ENCODE results near the gene PPP1R15B. TPM values are rescaled to one million over a fixed set of nuclear protein-coding genes. Genes with fewer than 3 reads are reported as not detected.
A peak's percentile ranks its signal among the peaks of the same experiment; 100 is the strongest.

Gene PPP1R15B
- total RNA-seq, 4 donors from 2014 or later, result 62.3 to 238 (median 124) TPM

DNA sequence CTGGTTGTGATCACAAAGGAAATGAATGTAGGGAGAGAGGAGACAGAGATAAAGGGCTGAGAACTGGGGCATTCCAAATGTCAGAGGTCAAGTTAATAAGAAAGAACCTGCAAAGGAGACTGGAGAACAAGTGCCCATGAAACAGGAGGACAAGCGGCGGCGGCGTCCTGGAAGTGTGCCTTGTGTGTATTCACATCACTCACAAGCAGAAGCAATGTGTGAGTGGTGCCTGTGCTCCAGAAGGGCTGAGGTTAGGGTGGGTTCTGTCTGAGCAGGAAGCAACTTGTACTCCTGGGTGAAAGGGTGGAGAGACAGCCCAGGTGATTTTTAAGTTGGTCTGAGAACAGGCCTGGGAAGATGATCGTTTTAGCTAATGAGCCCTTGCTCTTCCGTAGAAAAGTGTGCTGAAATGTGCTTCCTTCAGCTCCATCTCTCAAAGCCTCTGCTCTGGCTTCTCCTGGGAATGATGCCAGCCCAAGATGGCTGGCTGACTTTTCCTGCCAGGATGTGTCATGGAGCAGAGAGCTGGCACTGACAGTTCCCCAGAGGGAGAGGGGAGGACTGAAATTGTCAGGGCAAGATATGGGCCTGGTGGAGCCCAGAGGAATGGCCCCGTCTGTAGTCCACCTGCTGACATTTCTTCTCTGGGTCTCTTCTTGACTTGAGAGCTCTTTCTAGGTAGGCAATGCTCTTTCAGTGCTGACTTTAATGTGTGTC lies 26.8 kb downstream of the PPP1R15B start:
- no peak for DNase-seq (ENCODE audit: low spot score)
- peak; percentile 57 for ATAC-seq (ENCODE audit: low FRiP score)
- TF ChIP-seq, protein P1, sequence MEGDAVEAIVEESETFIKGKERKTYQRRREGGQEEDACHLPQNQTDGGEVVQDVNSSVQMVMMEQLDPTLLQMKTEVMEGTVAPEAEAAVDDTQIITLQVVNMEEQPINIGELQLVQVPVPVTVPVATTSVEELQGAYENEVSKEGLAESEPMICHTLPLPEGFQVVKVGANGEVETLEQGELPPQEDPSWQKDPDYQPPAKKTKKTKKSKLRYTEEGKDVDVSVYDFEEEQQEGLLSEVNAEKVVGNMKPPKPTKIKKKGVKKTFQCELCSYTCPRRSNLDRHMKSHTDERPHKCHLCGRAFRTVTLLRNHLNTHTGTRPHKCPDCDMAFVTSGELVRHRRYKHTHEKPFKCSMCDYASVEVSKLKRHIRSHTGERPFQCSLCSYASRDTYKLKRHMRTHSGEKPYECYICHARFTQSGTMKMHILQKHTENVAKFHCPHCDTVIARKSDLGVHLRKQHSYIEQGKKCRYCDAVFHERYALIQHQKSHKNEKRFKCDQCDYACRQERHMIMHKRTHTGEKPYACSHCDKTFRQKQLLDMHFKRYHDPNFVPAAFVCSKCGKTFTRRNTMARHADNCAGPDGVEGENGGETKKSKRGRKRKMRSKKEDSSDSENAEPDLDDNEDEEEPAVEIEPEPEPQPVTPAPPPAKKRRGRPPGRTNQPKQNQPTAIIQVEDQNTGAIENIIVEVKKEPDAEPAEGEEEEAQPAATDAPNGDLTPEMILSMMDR (IDR thresholded peaks at IDR 0.05), result no peak

DNA sequence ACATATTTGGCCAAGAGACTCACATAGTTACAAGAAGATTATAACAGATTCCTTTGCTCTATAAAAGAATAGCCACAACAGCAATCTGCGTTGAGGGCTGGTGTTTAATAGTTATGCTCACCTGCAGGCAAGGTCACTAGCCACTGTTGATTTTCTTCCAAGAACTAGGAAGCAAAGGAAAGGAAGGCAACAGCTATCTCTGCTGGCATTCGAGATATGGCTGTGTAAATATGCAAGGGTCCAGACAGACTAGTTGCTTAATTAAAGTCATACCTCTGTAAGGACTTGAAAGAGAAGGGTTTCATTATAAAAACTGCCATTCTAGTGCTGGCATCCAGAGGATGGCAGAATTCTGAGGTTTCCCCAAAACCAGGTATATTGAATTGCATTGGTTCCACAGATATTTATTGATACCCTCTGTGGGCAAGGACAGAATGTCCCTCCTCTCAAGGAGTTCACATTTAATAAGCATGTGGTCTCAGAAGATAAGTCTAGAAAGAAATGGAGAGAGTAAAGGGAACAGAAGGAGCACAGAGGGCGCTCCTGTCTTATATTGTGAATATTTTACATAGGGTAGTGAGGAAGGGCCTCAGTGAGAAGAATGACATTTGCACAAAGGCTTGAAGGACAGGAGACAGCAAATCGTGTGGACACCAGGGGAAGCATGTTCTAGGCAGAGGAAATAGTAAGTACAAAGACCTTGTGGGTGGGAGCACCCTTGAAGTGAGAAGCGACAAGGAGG lies 28.3 kb downstream of the PPP1R15B start:
- no peak for ATAC-seq (ENCODE audit: low FRiP score)
- DNase-seq (ENCODE audit: low spot score), result no peak
- TF ChIP-seq, protein P1 (IDR thresholded peaks at IDR 0.05), result no peak

DNA sequence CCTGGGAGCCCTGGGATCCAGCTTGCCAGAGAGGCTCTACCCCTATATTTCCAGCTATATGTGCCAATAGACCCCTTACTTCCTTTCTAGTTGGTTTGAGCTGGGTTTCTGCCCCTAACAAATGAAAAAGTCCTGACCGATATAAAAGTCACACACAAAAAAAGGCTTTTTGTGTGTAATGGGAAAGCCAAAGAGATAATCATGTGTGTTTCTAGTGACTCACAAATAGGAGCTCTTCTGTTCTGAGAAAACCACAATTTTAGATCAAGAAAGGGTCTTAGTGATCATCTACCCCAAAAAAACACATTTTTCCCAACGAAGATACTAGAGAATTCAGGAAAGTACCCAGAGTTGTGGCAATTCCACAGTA lies 28.9 kb downstream of the PPP1R15B start:
- DNase-seq (ENCODE audit: low spot score) (no peak), ATAC-seq (ENCODE audit: low FRiP score) (no peak)
- TF ChIP-seq, protein P1 (IDR thresholded peaks at IDR 0.05), result no peak

DNA sequence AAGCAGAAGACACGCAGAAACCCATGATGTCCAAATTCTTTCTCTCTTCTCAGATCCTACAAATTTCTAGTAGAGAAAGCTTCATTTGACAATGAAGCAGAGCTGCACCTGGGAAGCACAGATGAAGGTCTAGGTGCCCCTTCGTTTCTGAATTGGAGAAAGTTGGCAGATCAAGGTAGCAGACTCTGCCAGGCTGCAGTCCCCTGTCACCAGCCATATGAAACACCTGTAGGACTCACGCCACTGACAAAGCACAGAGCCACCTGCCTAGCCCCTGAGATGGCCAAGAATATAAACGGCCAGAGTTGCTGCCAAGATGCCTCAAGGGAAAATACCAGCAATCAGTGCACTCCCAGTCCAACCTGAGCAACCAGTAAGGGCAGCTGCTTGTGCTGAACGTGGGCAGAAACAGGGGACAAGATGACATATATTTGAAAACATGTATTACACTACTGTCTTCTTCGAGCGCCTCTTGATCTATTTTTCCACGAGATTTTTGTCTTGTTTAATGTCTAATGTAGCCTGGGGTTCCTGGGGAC lies 31.3 kb downstream of the PPP1R15B start:
- ATAC-seq (ENCODE audit: low FRiP score) (no peak), DNase-seq (ENCODE audit: low spot score) (no peak)
- TF ChIP-seq, protein P1 (IDR thresholded peaks at IDR 0.05), result no peak

DNA sequence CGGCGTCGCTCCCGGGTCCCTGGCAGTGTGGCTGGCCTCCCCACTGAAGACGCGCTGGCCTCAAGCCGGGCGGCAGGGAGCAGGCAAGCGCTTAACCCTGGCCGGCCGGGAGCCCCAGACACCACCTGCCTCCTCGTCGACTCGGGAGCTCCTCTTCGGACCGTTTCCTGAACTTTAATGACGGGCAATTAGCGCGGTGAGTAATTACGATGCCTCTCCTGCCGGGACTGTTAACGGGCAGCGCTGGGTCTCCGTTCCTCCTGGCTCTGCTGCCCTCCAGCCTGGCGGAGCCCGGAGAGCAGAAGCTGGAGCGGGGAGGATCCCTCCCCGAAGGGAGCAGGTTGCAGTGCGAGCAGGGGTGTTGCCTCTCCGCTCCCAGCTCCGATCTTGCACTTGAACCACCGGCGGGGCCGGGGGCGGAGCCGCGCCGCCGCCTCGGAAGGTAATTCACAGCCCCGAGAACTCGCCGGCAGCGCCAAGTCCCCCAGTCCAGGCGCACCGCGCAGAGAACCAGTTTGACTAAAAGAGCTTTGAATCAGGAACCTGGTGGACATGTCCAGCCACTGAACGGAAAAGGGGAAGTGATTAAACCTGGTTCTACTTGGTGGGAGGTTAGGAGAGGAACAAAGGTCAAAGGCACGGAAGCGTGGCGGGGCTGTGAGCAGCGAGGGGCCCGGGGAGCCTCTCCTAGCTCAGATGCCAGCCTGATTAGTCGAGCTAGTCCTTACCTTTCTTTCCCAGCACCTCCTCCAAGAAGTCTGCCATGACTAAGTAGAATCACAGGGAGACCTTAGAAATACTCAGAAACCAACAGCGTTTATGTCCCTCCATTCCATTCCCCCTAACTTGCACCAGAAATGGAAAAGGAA lies 33.6 kb downstream of the PPP1R15B start:
- TF ChIP-seq, protein P1 (IDR thresholded peaks at IDR 0.05), result no peak
- no peak for DNase-seq (ENCODE audit: low spot score)
- ATAC-seq (ENCODE audit: low FRiP score), result peak; percentile 52

DNA sequence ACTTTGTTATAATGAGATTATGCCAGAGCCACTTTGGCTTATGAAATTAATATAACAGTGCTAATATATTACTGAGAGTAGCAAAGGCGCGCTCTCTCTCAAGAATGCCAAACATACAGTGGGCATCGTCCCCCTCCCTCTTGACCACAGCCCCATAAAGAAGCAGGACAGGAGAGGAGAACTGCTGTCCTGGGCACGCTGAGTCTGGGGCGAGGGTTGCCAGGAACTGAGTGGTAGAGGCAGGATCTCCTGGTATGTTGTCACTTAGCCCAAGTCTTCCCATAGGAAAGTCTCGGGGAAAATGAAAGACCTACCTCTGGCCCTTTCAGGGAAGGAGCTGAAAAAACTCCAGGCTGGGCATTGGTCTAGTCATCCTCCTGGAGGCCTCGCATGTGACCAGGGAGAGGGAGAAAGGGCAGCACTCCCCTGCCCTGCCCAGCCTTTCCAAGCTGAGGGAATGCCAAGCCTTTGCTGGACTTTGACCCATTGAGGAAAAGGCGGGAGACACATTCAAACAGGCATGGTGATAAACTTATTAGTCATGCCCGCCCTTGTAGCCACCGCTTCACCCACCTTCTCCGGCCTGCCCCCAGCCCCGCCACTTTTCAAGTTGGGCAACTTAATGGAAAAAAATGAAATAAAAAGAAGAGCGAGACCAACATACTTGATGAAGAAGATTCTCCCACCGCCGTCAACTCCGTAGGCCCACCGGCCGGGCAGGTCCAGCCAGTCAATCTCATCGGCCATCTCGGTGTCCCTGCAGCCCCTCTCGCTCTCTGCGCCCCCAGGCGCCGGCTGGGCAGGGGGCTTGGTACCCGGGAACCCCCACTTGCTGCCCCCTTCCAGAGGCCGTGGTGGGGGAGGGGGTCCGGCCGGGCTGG lies 34.5 kb downstream of the PPP1R15B start:
- ATAC-seq (ENCODE audit: low FRiP score), result peak; percentile 30
- DNase-seq (ENCODE audit: low spot score), result no peak
- TF ChIP-seq, protein P1 (IDR thresholded peaks at IDR 0.05), result no peak
